HCT116 (cell line): Measurements from ENCODE around the gene SHH. TPM values are rescaled to one million over a fixed set of nuclear protein-coding genes. Genes with fewer than 3 reads are reported as not detected.

Experiments used
- ATAC-seq: fragments of 200-7000 bp; cut with Tn5 transposase; 2 replicates; pipeline ENCODE4 v1.9.1; 2020; ENCODE audit warnings: mild to moderate bottlenecking, moderate library complexity
- BruUV-seq: library from RNA; stranded (reverse); fragments of 400-500 nt; replicated peaks from 2 replicates; lab custom pipeline; 2021; lab: Mats Ljungman, UMichigan
- CTCF ChIA-PET: fragments of 300-600 bp; sonication (Branson Sonifier 250); formaldehyde crosslinking; loops from one replicate; lab custom pipeline; 2021; ENCODE audit warnings: antibody characterized with exemption; lab: Charles Lee
- POLR2A ChIA-PET: fragments of 300-600, 350-600 bp; sonication (Branson Sonifier 250); formaldehyde crosslinking; loops from one replicate; lab custom pipeline; 2021; ENCODE audit warnings: antibody characterized with exemption; lab: Charles Lee
- RAD21 ChIA-PET, 2 experiments: fragments of 300-600 bp; sonication (Branson Sonifier 250); formaldehyde crosslinking; loops; one replicate each; lab custom pipeline; 2023; ENCODE audit warnings: low total read pairs in 2 of 2; ENCODE audit not compliant: uncharacterized antibody in 2 of 2, unreplicated experiment in 2 of 2, low non-redundant PET in 1 of 2; lab: Charles Lee
- DNase-seq: peaks from one replicate; pipeline ENCODE4 v3.0.0-alpha.2; 2010; ENCODE audit warnings: low read depth, low spot score
- H2AFZ ChIP-seq: fragments of 200-600 bp; shearing (Covaris generic), sonication (generic); 2 replicates; pipeline ENCODE4 v1.6.1; 2017; ENCODE audit warnings: low read depth, mixed run types, mixed read lengths, antibody characterized with exemption, low read length; ENCODE audit not compliant: poor library complexity, severe bottlenecking
- H3K27ac ChIP-seq: 2 replicates; pipeline ENCODE4 v1.5.1; 2012; ENCODE audit warnings: low read depth, low read length
- H3K27me3 ChIP-seq: fragments of 200-600 bp; sonication (generic); 2 replicates; pipeline ENCODE4 v1.6.1; 2016; ENCODE audit warnings: mixed run types, low read length, mixed read lengths; ENCODE audit not compliant: insufficient read depth
- H3K36me3 ChIP-seq, 2 experiments: fragments of 200-500 bp in 1 of 2; fragments of 200-600 bp in 1 of 2; sonication (Bioruptor generic) in 1 of 2; sonication (generic) in 1 of 2; 2 replicates each; pipeline versions ENCODE4 v1.5.1 to v1.6.1; 2014 to 2016; ENCODE audit warnings: low read length in 2 of 2, inconsistent platforms in 1 of 2, mixed read lengths in 1 of 2, mixed run types in 1 of 2; ENCODE audit not compliant: insufficient read depth in 2 of 2, control insufficient read depth in 1 of 2
- H3K4me1 ChIP-seq, 2 experiments: fragments of 200-600 bp in 1 of 2; sonication (generic) in 1 of 2; 2 replicates each; pipeline versions ENCODE4 v1.5.1 to v1.6.1; 2012 to 2017; ENCODE audit warnings: low read length in 2 of 2, inconsistent platforms in 1 of 2, mild to moderate bottlenecking in 1 of 2, mixed read lengths in 1 of 2, mixed run types in 1 of 2, moderate library complexity in 1 of 2; ENCODE audit not compliant: insufficient read depth in 2 of 2, control insufficient read depth in 1 of 2
- H3K4me2 ChIP-seq: fragments of 200-600 bp; sonication (generic); 2 replicates; pipeline ENCODE4 v1.6.1; 2017; ENCODE audit warnings: mixed run types, low read length, mixed read lengths
- H3K4me3 ChIP-seq, 2 experiments: fragments of 200-600 bp in 1 of 2; sonication (generic) in 1 of 2; replicated peaks in 1 of 2; 2 replicates each; pipeline ENCODE4 v1.5.1; 2011 to 2016; ENCODE audit warnings: low read length in 2 of 2, control low read depth in 1 of 2, low read depth in 1 of 2, mild to moderate bottlenecking in 1 of 2, mixed read lengths in 1 of 2, mixed run types in 1 of 2
- H3K79me2 ChIP-seq: fragments of 200-600 bp; sonication (generic); 2 replicates; pipeline ENCODE4 v1.6.1; 2017; ENCODE audit warnings: mild to moderate bottlenecking, mixed run types, low read length, moderate library complexity, mixed read lengths; ENCODE audit not compliant: insufficient read depth
- H3K9ac ChIP-seq: fragments of 200-600 bp; sonication (generic); 2 replicates; pipeline ENCODE4 v1.6.1; 2016; ENCODE audit warnings: low read length, mixed read lengths
- H3K9me2 ChIP-seq: fragments of 200-600 bp; sonication (generic), shearing (Covaris generic); 2 replicates; pipeline ENCODE4 v1.6.1; 2017; ENCODE audit warnings: mixed run types, mild to moderate bottlenecking, moderate library complexity; ENCODE audit not compliant: insufficient read depth
- H3K9me3 ChIP-seq, 2 experiments: fragments of 200-500 bp in 1 of 2; fragments of 200-600 bp in 1 of 2; sonication (Bioruptor generic) in 1 of 2; sonication (generic) in 1 of 2; 2 replicates each; pipeline ENCODE4 v1.6.1; 2014 to 2017; ENCODE audit warnings: low read length in 2 of 2, mixed read lengths in 2 of 2, inconsistent platforms in 1 of 2, low read depth in 1 of 2, mild to moderate bottlenecking in 1 of 2, mixed run types in 1 of 2, moderate library complexity in 1 of 2; ENCODE audit not compliant: control insufficient read depth in 1 of 2, insufficient read depth in 1 of 2
- H4K20me1 ChIP-seq: fragments of 200-600 bp; sonication (generic), shearing (Covaris generic); 2 replicates; pipeline ENCODE4 v1.6.1; 2017; ENCODE audit warnings: mixed run types, mild to moderate bottlenecking, moderate library complexity; ENCODE audit not compliant: insufficient read depth
- CEBPB ChIP-seq: IDR thresholded peaks from 2 replicates; pipeline ENCODE4 v1.6.1; 2012; ENCODE audit warnings: low read depth
- CTCF ChIP-seq, 3 experiments: fragments of 200-600 bp in 1 of 3; sonication (generic) in 1 of 3; IDR thresholded peaks in 2 of 3; conservative IDR thresholded peaks in 1 of 3; 2 replicates each; pipeline ENCODE4 v1.5.1; 2012 to 2017; ENCODE audit warnings: low read depth in 2 of 3, low read length in 2 of 3, antibody characterized with exemption in 1 of 3, borderline replicate concordance in 1 of 3, control low read depth in 1 of 3, mild to moderate bottlenecking in 1 of 3, mixed read lengths in 1 of 3, mixed run types in 1 of 3, moderate library complexity in 1 of 3; ENCODE audit not compliant: insufficient read depth in 1 of 3
- EGR1 ChIP-seq: IDR thresholded peaks from 2 replicates; pipeline ENCODE4 v1.6.1; 2012; ENCODE audit warnings: low read depth
- EZH2phosphoT487 ChIP-seq: fragments of 200-600 bp; IDR thresholded peaks from 2 replicates; pipeline ENCODE4 v1.6.1; 2018; ENCODE audit warnings: antibody characterized with exemption, borderline replicate concordance
- FOSL1 ChIP-seq: IDR thresholded peaks from 2 replicates; pipeline ENCODE4 v1.6.1; 2012; ENCODE audit warnings: low read depth
- JUND ChIP-seq: IDR thresholded peaks from 2 replicates; pipeline ENCODE4 v1.6.1; 2012
- MAX ChIP-seq: IDR thresholded peaks from 2 replicates; pipeline ENCODE4 v1.6.1; 2012
- POLR2A ChIP-seq: IDR thresholded peaks from 2 replicates; pipeline ENCODE4 v1.7.0; 2011; ENCODE audit warnings: borderline replicate concordance; ENCODE audit not compliant: insufficient read depth, insufficient read length; ENCODE audit errors: extremely low read depth
- RAD21 ChIP-seq: IDR thresholded peaks from 2 replicates; pipeline ENCODE4 v1.6.1; 2012; ENCODE audit warnings: low read depth, mild to moderate bottlenecking
- REST ChIP-seq: IDR thresholded peaks from 2 replicates; pipeline ENCODE4 v1.6.1; 2012; ENCODE audit warnings: low read depth
- SIN3A ChIP-seq: IDR thresholded peaks from 2 replicates; pipeline ENCODE4 v1.6.1; 2012; ENCODE audit warnings: low read depth
- SP1 ChIP-seq: IDR thresholded peaks from 2 replicates; pipeline ENCODE4 v1.6.1; 2012; ENCODE audit warnings: low read depth
- SRF ChIP-seq: IDR thresholded peaks from 2 replicates; pipeline ENCODE4 v1.6.1; 2012; ENCODE audit warnings: low read depth
- TCF7L2 ChIP-seq: IDR thresholded peaks from 2 replicates; pipeline ENCODE4 v1.7.0; 2011; ENCODE audit warnings: borderline replicate concordance, inconsistent platforms; ENCODE audit not compliant: insufficient read depth, insufficient read length; ENCODE audit errors: extremely low read depth
- YY1 ChIP-seq: IDR thresholded peaks from 2 replicates; pipeline ENCODE4 v1.6.1; 2011; ENCODE audit warnings: low read length, low read depth, moderate library complexity, mild to moderate bottlenecking; ENCODE audit not compliant: insufficient replicate concordance; ENCODE audit errors: extremely low read depth
- ZFX ChIP-seq: fragments of 450-650 bp; IDR thresholded peaks from 2 replicates; pipeline ENCODE4 v1.6.1; 2017
- intact Hi-C: fragments of 100-400 bp; cut with micrococcal nuclease; formaldehyde crosslinking; loops from 2 replicates; pipeline ENCODE4 v1.10.0; 2022
- total RNA-seq: library from RNA; stranded (reverse); gene quantifications from one replicate; pipeline ENCODE4 v1.2.1, GENCODE V29; 2021; ENCODE audit not compliant: unreplicated experiment

SHH gene
- total RNA-seq, 1 experiment from 2014 or later, result 0.32 TPM

- Histone ChIP-seq H3K4me2 (no peak overlapping the region), H3K27ac (no peak overlapping the region), H2AFZ (no peak overlapping the region), H3K27me3 (no peaks in the 10 kb centered on the region), H4K20me1 (no peaks in the 10 kb centered on the region), H3K4me1 (peaks cover 2 to 4% of the 10 kb centered on the region in 2 experiments; a peak in 2 of 4 replicates), H3K36me3 (no peaks in the 10 kb centered on the region), H3K4me3 (no peak overlapping the region), H3K9me3 (no peaks in the 10 kb centered on the region), H3K79me2 (no peaks in the 10 kb centered on the region), H3K9me2 (no peaks in the 10 kb centered on the region), H3K9ac (no peak overlapping the region)
- ATAC-seq, result no peak
- ChIA-PET CTCF (no interaction called here), POLR2A (no interaction called here), RAD21 (no interaction called here)
- no TSS peak for BruUV-seq
- no peak for DNase-seq
- intact Hi-C loops, result no loop called here
- TF ChIP-seq RAD21 (no peak), EGR1 (no peak), SIN3A (no peak), FOSL1 (no peak), SRF (no peak), CEBPB (no peak), YY1 (no peak), POLR2A (no peak), TCF7L2 (no peak), REST (no peak), EZH2phosphoT487 (no peak), SP1 (no peak), ZFX (no peak), JUND (no peak), CTCF (IDR thresholded peaks at IDR 0.05 in 2 of 3, conservative IDR thresholded peaks at IDR 0.05 in 1 of 3; ENCODE audit: borderline replicate concordance in 1 of 3, insufficient read depth in 1 of 3, low read depth in 2 of 3, low read length in 2 of 3) (no peak), MAX (no peak)
- TF ChIP-seq, all 23 proteins: peak for 0
These were observed 36.7 kb upstream of the SHH start for GRCh38 chr7:155848691-155849669.
